ENCODE results near the gene KIRREL3.

- TF ChIP-seq CTCF (IDR thresholded peaks at IDR 0.05) (no peak), RAD21 (IDR thresholded peaks at IDR 0.05; ENCODE audit: low read length) (no peak), POLR2AphosphoS5 (IDR thresholded peaks at IDR 0.05; ENCODE audit: low read depth, low read length) (no peak), MEF2A (IDR thresholded peaks at IDR 0.05; ENCODE audit: borderline replicate concordance, low read depth) (no peak), EP300 (IDR thresholded peaks at IDR 0.05; ENCODE audit: borderline replicate concordance in 1 of 2, low read depth in 1 of 2, low read length in 1 of 2) (no peak), REST (IDR thresholded peaks at IDR 0.05; ENCODE audit: low read depth, low read length) (no peak), TAF1 (IDR thresholded peaks at IDR 0.05; ENCODE audit: borderline replicate concordance, low read depth, low read length) (no peak), IRF3 (IDR thresholded peaks at IDR 0.05; ENCODE audit: low read depth, low read length) (no peak), USF2 (IDR thresholded peaks at IDR 0.05; ENCODE audit: borderline replicate concordance, low read depth, low read length) (no peak)
Observed at GRCh38 chr11:126511475-126512115, 489.0 kb downstream of the KIRREL3 start.

All from SK-N-SH (cell line).